Skeletal muscle tissue (tissue), 4 donors: ENCODE data around the gene SH2D1A. TPM values are rescaled to one million over a fixed set of nuclear protein-coding genes. Genes with fewer than 3 reads are reported as not detected.

Experiments used
- H3K27ac ChIP-seq: one replicate; pipeline ENCODE4 v1.7.0; 2013; ENCODE audit warnings: mild to moderate bottlenecking, low read depth, low read length, inconsistent platforms
- H3K27me3 ChIP-seq, 3 donors: one replicate each; pipeline ENCODE4 v1.7.0; 2013; ENCODE audit warnings: low read length in 3 of 3; ENCODE audit not compliant: control insufficient read depth in 3 of 3, insufficient read depth in 3 of 3
- H3K36me3 ChIP-seq, 3 donors: one replicate each; pipeline ENCODE4 v1.7.0; 2013; ENCODE audit warnings: low read length in 3 of 3; ENCODE audit not compliant: control insufficient read depth in 3 of 3, insufficient read depth in 3 of 3
- H3K4me1 ChIP-seq, 3 donors: one replicate each; pipeline ENCODE4 v1.7.0; 2013; ENCODE audit warnings: low read length in 3 of 3, mild to moderate bottlenecking in 3 of 3; ENCODE audit not compliant: control insufficient read depth in 3 of 3, insufficient read depth in 3 of 3
- H3K4me3 ChIP-seq, 3 donors: one replicate each; pipeline ENCODE4 v1.7.0; 2013; ENCODE audit warnings: low read length in 3 of 3
- H3K9ac ChIP-seq, 3 donors: one replicate each; pipeline ENCODE4 v1.7.0; 2013; ENCODE audit warnings: low read length in 3 of 3, mild to moderate bottlenecking in 3 of 3, moderate library complexity in 2 of 3, low read depth in 1 of 3
- H3K9me3 ChIP-seq, 3 donors: one replicate each; pipeline ENCODE4 v1.7.0; 2013; ENCODE audit warnings: low read length in 3 of 3; ENCODE audit not compliant: control insufficient read depth in 3 of 3
- total RNA-seq: library from RNA; depleted of rRNA; stranded (reverse); fragments of >200 nt; gene quantifications from one replicate; pipeline ENCODE4 v1.2.3, GENCODE V29; 2014
- donor health status: Osteomylitis.

Gene SH2D1A
- total RNA-seq, 1 donor from 2014 or later: 1.0 TPM

- no peaks in the 10 kb centered on the region for H3K36me3 ChIP-seq
- H3K4me3 ChIP-seq: no peak overlapping the region
- H3K27ac ChIP-seq: no peak overlapping the region
- no peaks in the 10 kb centered on the region for H3K4me1 ChIP-seq
- H3K9me3 ChIP-seq: no peaks in the 10 kb centered on the region
- no peaks in the 10 kb centered on the region for H3K27me3 ChIP-seq
- H3K9ac ChIP-seq: no peak overlapping the region
Measured at GRCh38 chrX:124348885-124349453, 2.6 kb downstream of the SH2D1A start.

- Histone ChIP-seq H3K27me3 (no peaks in the 10 kb centered on the region), H3K9me3 (no peaks in the 10 kb centered on the region), H3K9ac (no peak overlapping the region), H3K36me3 (no peaks in the 10 kb centered on the region), H3K27ac (no peak overlapping the region), H3K4me1 (no peaks in the 10 kb centered on the region), H3K4me3 (no peak overlapping the region)
Measured at GRCh38 chrX:124354648-124355047, 8.3 kb downstream of the SH2D1A start.

DNA sequence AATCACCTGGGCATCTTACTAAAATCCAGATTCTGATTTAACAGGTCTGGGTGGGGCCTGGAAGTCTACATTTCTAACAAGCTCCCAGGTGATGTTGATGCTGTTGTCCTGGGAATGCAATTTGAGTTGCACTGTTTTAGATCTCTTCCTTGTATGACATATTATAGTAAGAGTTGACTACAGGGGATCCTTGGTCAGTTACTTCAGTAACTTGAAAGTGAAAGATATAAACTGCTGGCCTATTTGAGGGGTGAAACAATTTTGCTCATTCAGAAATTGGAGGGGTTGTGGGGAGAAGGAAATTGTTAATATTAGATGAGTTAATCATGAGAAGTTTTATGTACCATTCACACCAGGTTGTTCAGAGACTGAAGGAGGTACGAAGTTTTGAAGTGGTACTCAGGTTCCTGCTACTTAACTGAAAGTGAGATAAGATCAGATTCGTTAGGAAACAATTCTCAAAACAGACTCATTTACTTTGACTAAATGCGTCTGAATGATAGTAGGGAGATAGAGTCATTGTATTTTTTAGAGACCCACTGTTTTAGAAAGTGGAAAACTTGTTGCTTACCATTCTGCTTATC is 12.5 kb downstream of the SH2D1A start:
- H3K9ac ChIP-seq: no peak overlapping the region
- H3K9me3 ChIP-seq: no peaks in the 10 kb centered on the region
- H3K4me1 ChIP-seq: no peaks in the 10 kb centered on the region
- H3K27me3 ChIP-seq: no peaks in the 10 kb centered on the region
- H3K36me3 ChIP-seq: no peaks in the 10 kb centered on the region
- H3K4me3 ChIP-seq: no peak overlapping the region
- H3K27ac ChIP-seq: no peak overlapping the region

GRCh38 chrX:124362072-124362471 is 15.7 kb downstream of the SH2D1A start:
- H3K27ac ChIP-seq: no peak overlapping the region
- no peaks in the 10 kb centered on the region for H3K36me3 ChIP-seq
- no peaks in the 10 kb centered on the region for H3K4me1 ChIP-seq
- H3K9ac ChIP-seq: no peak overlapping the region
- H3K9me3 ChIP-seq: no peaks in the 10 kb centered on the region
- no peaks in the 10 kb centered on the region for H3K27me3 ChIP-seq
- no peak overlapping the region for H3K4me3 ChIP-seq

DNA sequence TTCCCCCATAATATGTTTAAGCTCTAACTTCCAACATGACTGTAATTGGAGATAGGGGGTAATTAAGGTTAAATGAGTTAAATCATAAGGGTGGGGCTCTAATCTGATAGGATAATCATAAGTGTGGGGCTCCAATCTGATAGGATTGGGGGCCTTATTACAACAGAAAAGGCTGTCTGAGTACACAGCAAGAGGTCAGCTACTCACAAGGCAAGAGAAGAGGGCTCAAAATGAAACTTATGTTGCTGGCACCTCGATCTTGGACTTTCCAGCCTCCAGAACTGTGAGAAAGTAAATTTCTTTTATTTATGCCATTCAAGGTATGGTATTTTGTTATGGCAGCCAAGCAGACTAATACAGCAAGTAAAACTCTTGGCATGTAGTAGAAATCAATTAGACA is 16.4 kb downstream of the SH2D1A start:
- Histone ChIP-seq H3K4me3 (no peak overlapping the region), H3K27me3 (no peaks in the 10 kb centered on the region), H3K36me3 (no peaks in the 10 kb centered on the region), H3K27ac (no peak overlapping the region), H3K9me3 (no peaks in the 10 kb centered on the region), H3K4me1 (no peaks in the 10 kb centered on the region), H3K9ac (no peak overlapping the region)

DNA sequence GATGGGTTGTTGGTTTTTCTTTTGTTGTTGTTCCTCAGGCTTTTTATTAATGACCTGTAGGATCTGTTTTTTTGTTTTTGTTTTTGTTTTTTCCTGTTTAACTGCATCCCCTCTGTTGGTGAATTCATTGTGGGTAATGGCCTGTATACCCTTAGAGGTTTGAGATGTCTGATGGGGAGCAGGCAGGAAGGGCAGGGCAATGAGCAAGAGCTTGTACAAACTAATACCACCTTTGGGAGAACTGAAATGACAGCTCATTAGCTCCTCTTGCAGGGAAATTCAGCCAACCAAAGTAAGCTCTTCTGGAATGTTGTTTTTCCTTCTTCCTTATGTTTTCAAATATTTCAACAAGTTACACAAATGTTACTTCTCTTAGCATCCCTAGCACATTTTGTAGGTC is 23.4 kb downstream of the SH2D1A start:
- H3K9ac ChIP-seq: no peak overlapping the region

GRCh38 chrX:124373348-124373747 is 27.0 kb downstream of the SH2D1A start:
- Histone ChIP-seq H3K9ac (no peak overlapping the region), H3K36me3 (no peaks in the 10 kb centered on the region)

More for the DNA sequence above, 23.4 kb downstream of the SH2D1A start:
- H3K27ac ChIP-seq: no peak overlapping the region
- no peaks in the 10 kb centered on the region for H3K36me3 ChIP-seq
- H3K4me1 ChIP-seq: no peaks in the 10 kb centered on the region
- H3K9me3 ChIP-seq: no peaks in the 10 kb centered on the region
- H3K4me3 ChIP-seq: no peak overlapping the region
- no peaks in the 10 kb centered on the region for H3K27me3 ChIP-seq

GRCh38 chrX:124378643-124379042 is 32.3 kb downstream of the SH2D1A start:
- no peaks in the 10 kb centered on the region for H3K9me3 ChIP-seq
- H3K4me3 ChIP-seq: no peak overlapping the region
- H3K27ac ChIP-seq: no peak overlapping the region
- no peaks in the 10 kb centered on the region for H3K36me3 ChIP-seq
- H3K27me3 ChIP-seq: no peaks in the 10 kb centered on the region
- H3K4me1 ChIP-seq: no peaks in the 10 kb centered on the region
- H3K9ac ChIP-seq: no peak overlapping the region

More at GRCh38 chrX:124373348-124373747, 27.0 kb downstream of the SH2D1A start:
- no peaks in the 10 kb centered on the region for H3K27me3 ChIP-seq
- H3K9me3 ChIP-seq: no peaks in the 10 kb centered on the region
- H3K4me3 ChIP-seq: no peak overlapping the region
- no peaks in the 10 kb centered on the region for H3K4me1 ChIP-seq
- no peak overlapping the region for H3K27ac ChIP-seq

GRCh38 chrX:124383354-124383753 is 37.0 kb downstream of the SH2D1A start:
- no peaks in the 10 kb centered on the region for H3K36me3 ChIP-seq
- no peak overlapping the region for H3K4me3 ChIP-seq
- no peak overlapping the region for H3K9ac ChIP-seq
- no peak overlapping the region for H3K27ac ChIP-seq
- H3K4me1 ChIP-seq: no peaks in the 10 kb centered on the region
- H3K27me3 ChIP-seq: peaks cover 0 to 3% (median 0%) of the 10 kb centered on the region in 3 donors
- H3K9me3 ChIP-seq: no peaks in the 10 kb centered on the region

GRCh38 chrX:124386401-124386800 is 40.0 kb downstream of the SH2D1A start:
- Histone ChIP-seq H3K4me3 (no peak overlapping the region), H3K9ac (no peak overlapping the region), H3K9me3 (no peaks in the 10 kb centered on the region), H3K27me3 (peaks cover 0 to 3% (median 0%) of the 10 kb centered on the region in 3 donors), H3K4me1 (no peaks in the 10 kb centered on the region), H3K27ac (no peak overlapping the region), H3K36me3 (no peaks in the 10 kb centered on the region)
